GM12892 (cell line): Measurements from ENCODE around the gene PDHA1. TPM values are rescaled to one million over a fixed set of nuclear protein-coding genes. Genes with fewer than 3 reads are reported as not detected.

Experiments used
- DNase-seq: peaks from one replicate; pipeline ENCODE4 v3.0.0; 2011; ENCODE audit not compliant: insufficient read length
- FAIRE-seq: peaks from 2 replicates; lab custom pipeline; 2011; peaks lifted over from hg19 to GRCh38; lab: Jason Lieb, UNC
- POLR2A ChIP-seq: IDR thresholded peaks from 2 replicates; pipeline ENCODE4 v1.6.1; 2011; ENCODE audit warnings: low read depth, low read length, control low read depth
- POLR2AphosphoS5 ChIP-seq: IDR thresholded peaks from 2 replicates; pipeline ENCODE4 v1.6.1; 2011; ENCODE audit warnings: low read depth, low read length, control low read depth
- TAF1 ChIP-seq: IDR thresholded peaks from 2 replicates; pipeline ENCODE4 v1.6.1; 2011; ENCODE audit warnings: low read depth, mild to moderate bottlenecking, control low read depth, low read length, borderline replicate concordance
- polyA plus RNA-seq: library from polyadenylated mRNA; unstranded; fragments of >200 nt; gene quantifications from one replicate; pipeline ENCODE4 v1.2.1, GENCODE V29; 2012; ENCODE audit warnings: missing spikeins, inconsistent platforms; ENCODE audit not compliant: missing spikeins

Gene PDHA1
- 149 TPM for polyA plus RNA-seq

DNA sequence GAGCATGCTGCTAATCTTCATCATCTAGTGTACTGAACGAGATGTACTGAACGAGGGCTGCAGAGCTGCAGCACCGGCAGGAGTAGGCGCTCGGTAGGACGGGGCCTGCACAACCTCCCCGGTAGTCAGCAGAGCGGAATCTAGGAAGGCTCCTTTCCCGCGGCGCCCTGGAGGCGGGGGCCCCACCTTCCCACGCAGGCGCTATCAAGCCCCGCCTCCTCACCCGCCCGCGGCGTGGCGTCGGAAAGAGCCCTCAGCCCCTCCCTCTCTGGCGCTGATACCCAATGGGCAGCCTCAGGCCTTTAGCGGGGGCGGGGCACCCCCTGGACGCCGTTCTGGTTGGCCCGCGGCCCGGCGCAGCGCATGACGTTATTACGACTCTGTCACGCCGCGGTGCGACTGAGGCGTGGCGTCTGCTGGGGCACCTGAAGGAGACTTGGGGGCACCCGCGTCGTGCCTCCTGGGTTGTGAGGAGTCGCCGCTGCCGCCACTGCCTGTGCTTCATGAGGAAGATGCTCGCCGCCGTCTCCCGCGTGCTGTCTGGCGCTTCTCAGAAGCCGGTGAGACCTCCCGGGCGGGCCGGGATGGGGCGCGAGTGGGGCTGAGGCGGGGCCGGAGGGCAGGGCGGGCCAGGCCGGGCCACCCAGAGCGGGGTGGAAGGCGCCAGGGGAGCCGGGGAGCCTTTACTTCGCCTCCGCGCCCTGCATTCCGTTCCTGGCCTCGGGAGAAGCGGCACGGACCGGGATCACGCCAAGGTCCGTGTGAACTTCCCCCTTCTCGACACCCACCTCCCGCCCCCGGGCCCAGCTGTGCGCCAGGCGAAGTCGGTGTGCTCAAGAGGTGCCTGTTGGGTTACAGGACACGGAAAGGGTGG, at the start of gene PDHA1:
Gene PDHA1 (plus strand): TSS at position 393 of the 874 bp plus-strand sequence. CDS start 111 bp downstream, at position 504.
- peak; percentile 74 for DNase-seq
- TF ChIP-seq TAF1 (no peak), POLR2AphosphoS5 (no peak), POLR2A (peak; percentile 58; the same call in 1 of the 2 replicates)
- peak; percentile 95 for FAIRE-seq

DNA sequence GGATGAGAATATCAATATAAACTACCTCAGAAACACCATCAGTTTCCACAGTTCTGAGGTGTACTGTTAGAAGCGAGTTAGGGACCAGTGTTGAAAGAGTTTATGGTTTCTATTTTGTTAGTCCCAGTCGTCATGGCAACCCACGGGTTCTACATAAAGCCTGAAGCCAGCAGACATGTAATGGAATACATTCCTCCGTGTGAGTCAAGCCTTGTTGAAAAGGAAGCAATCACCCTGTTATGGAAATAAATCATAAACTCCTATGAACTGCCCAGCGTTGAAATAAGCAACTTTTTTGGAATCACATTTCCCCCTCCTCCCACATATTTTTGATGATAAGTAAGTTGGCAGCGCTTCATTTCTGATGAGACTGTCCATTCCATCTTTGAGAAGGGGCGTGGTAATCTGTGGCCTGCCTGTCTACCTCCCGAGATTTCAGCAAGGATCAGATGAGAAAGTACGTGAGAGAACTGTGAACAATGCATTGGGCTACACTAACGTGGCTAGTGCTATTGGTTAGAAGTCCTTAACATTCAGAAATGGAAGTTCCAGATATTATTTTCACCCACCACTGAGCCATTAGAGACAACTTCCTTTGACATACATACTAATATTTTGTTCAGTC, 40.4 kb upstream of the PDHA1 start:
- FAIRE-seq (no peak), DNase-seq (no peak)
- TF ChIP-seq POLR2AphosphoS5, result no peak
- TF ChIP-seq POLR2A, result no peak

DNA sequence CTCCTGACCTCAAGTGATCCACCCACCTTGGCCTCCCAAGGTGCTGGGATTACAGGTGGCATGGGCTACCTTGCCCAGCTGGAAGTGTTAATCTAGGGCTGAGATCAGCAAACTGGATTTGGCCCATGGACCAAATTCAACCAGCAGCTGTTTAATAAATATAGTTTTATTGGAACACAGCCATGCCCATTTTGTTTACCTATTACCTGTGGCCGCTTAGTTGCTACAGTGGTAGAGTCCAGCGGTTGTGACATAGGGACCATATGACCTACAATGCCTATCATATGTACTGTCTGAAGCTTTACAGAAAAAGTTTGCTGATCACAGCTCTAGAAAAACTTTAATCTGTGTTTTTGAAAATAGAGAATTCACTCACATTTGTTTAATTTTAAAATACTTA, 17.2 kb upstream of the PDHA1 start:
- FAIRE-seq (no peak), DNase-seq (no peak)
- TF ChIP-seq POLR2AphosphoS5 (no peak), TAF1 (no peak), POLR2A (no peak)

DNA sequence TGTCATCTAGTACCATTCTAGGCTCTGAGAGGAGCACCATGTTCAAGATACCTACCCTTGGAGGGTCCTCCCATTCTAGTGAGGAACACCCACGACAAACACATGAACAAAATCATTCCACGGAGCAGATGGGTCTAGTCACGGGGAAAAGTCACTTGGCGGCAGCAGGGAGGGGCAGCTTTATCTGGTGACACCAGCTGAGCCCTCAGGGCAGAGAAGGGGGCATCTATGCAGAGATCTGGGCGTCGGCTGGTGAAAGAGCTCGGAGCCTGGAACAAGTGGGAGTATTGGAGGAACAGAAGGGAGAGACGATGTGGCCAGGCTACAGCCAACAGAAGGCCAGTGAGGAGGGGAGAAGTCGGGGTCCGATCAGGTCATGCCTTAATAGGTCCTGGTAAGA, 11.9 kb upstream of the PDHA1 start:
- FAIRE-seq (no peak), DNase-seq (no peak)
- TF ChIP-seq TAF1 (no peak), POLR2A (no peak), POLR2AphosphoS5 (no peak)

DNA sequence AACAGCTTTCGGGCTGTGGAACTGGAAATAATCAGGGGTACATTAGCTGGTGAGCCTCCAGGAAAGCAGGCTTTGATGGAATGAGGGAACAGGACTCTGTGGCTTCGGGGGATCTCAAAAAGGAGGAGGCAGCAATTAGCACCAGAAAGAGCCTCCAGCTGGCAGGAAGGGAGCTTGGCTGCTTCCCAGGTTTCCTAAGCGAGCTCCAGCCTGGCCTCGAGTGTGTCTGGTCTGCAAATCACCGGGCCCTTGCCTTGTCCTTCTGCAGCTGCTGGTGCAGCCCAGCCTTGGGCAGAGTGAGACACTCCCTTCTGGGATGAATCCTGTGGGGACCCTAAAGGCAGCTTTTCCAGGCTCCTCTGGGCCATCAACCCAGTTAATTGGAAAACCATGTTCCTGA, 10.7 kb upstream of the PDHA1 start:
- DNase-seq (no peak), FAIRE-seq (no peak)
- TF ChIP-seq POLR2AphosphoS5 (no peak), POLR2A (no peak)

DNA sequence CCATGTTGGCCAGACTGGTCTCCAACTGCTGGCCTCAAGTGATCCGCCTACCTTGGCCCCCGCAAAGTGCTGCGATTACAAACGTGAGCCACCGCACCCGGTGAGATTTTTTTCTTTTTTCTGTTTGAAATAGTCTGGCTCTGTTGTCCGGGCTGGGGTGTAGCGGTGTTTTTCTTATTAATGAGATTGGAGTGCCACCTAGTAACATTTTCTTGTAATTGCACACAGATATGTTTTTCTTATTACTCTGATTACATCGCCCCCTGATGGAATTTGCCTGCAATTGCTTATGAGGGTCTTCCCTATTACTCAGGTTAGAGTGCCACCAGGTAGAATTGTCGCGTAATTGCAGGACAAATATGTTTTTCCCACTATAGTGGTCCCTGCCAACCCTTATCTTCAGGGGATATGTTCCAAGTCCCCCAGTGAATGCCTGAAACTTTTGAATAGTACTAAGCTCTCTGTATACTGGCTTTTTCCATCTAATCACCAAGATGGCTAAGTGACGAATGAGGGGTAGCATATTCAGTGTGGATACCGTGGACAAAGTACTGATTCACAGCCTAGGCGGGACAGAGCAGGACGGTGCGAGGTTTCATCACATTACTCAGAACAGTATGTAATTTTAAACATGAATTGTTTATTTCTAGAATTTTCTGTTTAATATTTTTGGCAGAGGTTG, 8.6 kb upstream of the PDHA1 start:
- FAIRE-seq (peak; percentile 57), DNase-seq (peak; percentile 22)
- TF ChIP-seq TAF1 (no peak), POLR2A (no peak), POLR2AphosphoS5 (no peak)

DNA sequence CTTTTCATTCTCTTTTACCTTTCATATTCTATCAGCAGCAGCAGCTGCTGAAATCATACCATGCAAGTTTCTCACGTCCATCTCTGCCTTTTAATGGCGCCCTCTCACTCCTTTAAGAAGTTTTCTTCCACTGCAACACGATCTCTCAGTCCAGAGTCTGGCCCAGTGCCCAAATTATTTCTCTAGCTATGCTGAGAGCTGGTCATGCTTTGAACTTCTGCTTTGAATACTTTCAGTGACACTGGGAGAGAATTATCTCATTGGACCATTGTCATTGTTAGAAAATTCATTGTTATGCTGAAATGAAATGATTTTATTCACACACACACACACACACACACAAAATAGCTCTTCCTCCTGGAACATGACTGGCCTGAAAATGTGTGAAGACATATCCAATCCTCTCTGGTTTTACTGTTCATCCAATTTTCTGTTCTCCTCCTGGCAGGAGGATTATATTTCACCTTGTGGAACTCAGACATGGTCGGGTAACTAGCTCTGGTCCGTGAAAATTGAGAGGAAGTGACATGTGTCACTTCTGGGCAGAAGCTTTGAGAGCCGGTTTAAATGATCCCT, 1.3 kb upstream of the PDHA1 start:
- FAIRE-seq (no peak), DNase-seq (no peak)
- no peak for TF ChIP-seq POLR2A
- TF ChIP-seq TAF1, result no peak
- no peak for TF ChIP-seq POLR2AphosphoS5

DNA sequence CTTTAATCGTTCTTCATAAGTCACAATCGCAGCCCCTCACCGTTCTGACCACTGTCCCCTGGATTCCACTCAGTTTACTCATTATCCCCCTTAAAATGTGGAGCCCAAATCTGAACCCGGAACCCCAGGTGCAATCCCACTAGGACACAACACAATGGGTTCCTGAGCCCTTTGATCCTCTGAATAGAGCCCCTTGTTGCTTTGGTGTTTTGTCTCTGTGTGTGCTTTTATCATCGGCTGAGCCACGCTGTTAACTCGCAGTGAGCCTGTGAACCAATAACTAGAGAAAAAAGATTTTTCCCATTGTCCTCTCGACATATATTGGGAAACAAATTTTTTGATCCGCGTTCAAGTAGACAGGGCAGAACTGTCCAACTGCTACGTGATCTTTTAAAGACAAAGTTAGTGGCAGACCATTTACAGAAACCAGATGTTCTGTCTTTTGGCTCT, 617 bp upstream of the PDHA1 start:
- FAIRE-seq (no peak), DNase-seq (no peak)
- TF ChIP-seq POLR2A, result no peak
- TF ChIP-seq TAF1, result no peak
- TF ChIP-seq POLR2AphosphoS5, result no peak

DNA sequence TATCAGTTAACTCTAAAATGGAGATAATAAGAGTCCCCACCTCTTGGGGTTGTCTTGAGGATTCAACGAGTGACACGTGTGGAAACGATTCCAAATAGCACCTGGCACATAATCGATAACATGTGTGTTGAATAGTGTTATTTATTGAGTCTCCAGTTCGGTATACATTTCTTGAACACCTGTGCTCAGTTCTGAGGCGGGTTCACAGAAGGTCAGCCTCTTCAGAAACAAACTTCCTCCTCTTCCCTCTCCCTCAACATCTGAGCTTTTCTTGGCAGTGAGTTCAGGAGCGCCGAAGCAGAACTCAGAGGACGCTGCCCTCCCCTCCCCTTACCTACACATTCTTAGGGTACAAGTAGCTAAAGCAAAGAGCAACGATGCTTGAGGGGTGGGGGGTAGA, 934 bp downstream of the PDHA1 start:
- DNase-seq (no peak), FAIRE-seq (peak; percentile 33)
- no peak for TF ChIP-seq TAF1

DNA sequence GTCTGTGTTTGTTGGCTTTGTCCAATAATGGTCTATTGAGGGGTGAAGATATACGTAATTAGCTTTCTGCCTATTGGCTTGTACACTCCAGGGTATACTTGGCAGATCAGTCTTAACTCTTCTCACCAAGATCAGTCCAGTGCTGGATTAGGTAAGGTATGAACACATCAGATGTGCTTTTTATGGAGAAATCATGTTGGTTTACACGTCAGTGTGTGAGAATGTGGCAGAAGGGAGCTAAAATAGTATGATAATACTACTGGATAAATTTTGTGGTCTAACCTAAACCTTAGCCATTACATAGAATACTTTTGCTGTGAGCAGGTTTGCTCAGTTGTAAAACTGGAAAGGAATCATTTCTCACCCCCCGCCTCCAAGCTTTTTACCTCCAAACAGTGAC, 4.2 kb downstream of the PDHA1 start:
- TF ChIP-seq TAF1 (no peak), POLR2AphosphoS5 (no peak)
- no peak for FAIRE-seq
- no peak for DNase-seq

DNA sequence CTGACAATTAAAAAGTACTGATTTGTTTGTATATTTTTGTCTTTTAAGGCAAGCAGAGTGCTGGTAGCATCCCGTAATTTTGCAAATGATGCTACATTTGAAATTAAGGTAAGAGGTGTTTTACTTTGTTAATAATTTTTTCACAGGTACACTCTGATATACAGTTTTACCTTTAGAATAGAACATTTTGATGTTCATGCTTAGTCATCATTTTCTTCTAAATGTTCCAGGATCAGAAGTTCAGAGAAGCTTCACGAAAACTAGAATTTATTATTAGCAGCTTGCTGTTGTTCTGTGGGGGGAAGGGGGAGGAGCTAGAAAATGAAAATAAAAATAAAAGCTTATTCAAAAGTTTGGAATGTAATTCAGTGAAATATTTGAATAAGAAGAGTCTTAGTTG, 5.5 kb downstream of the PDHA1 start:
- FAIRE-seq (no peak), DNase-seq (no peak)
- TF ChIP-seq POLR2A, result no peak
- TF ChIP-seq POLR2AphosphoS5, result no peak
- no peak for TF ChIP-seq TAF1
